SK-N-MC (cell line): ENCODE data around the gene MLF1.
"Not testable (repeated sequence)": the region's sequence is repeated elsewhere in the genome, so short reads cannot be mapped to it uniquely, and the experiment has no call there.

Experiments
- DNase-seq: peaks from one replicate; pipeline ENCODE4 v3.0.0-alpha.2; 2011; ENCODE audit warnings: low read depth, low spot score
- H3K27ac ChIP-seq: fragments of 200-600 bp; sonication (generic); 2 replicates; pipeline ENCODE4 v1.5.1; 2016; ENCODE audit warnings: mixed run types
- H3K36me3 ChIP-seq: fragments of 200-600 bp; sonication (generic); 2 replicates; pipeline ENCODE4 v1.6.1; 2017; ENCODE audit warnings: antibody characterized with exemption, low read length, mixed read lengths; ENCODE audit not compliant: insufficient read depth
- H3K4me3 ChIP-seq: fragments of 200-600 bp; sonication (generic); 2 replicates; pipeline ENCODE4 v1.5.1; 2016
- H3K9ac ChIP-seq: fragments of 200-600 bp; sonication (generic); 2 replicates; pipeline ENCODE4 v1.8.0; 2017; ENCODE audit warnings: mixed run types, mixed read lengths; ENCODE audit not compliant: insufficient read length
- H3K9me3 ChIP-seq: fragments of 200-600 bp; sonication (generic); 2 replicates; pipeline ENCODE4 v1.6.1; 2017; ENCODE audit warnings: low read depth, mild to moderate bottlenecking, antibody characterized with exemption, low read length, moderate library complexity, mixed read lengths
- EZH2 ChIP-seq: fragments of 200-600 bp; sonication (generic); IDR thresholded peaks from one replicate; pipeline ENCODE4 v1.6.1; 2017; ENCODE audit warnings: antibody characterized with exemption
- FOXP2 ChIP-seq: optimal IDR thresholded peaks from 2 replicates; pipeline ENCODE3; 2011; ENCODE audit warnings: mild to moderate bottlenecking, moderate library complexity; ENCODE audit not compliant: insufficient read depth; ENCODE audit errors: extremely low read length, control extremely low read depth
- POLR2AphosphoS5 ChIP-seq: IDR thresholded peaks from 2 replicates; pipeline ENCODE4 v1.6.1; 2012; ENCODE audit warnings: mild to moderate bottlenecking, low read depth, low read length, borderline replicate concordance

MLF1 gene

DNA sequence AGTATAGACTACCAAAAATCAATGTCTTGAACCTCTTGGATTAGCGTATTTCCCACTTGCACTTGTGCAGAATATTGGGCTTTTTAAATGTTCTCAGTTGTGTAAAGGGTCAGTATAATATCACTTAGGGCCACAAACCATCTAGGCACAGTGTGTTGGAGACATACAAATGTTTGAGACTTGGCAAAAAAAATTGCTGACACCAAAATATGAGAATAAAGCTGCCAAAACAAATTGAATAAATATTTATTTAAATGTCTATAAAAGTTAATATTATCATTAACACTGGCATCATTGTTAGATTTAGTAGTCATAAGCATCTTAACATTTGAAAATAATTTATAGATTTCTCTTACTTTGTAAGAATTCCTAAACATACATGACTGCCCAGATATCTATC, 30.9 kb upstream of the MLF1 start:
- no peak for TF ChIP-seq POLR2AphosphoS5
- TF ChIP-seq EZH2: no peak
- TF ChIP-seq FOXP2: no peak
- H3K36me3 ChIP-seq: no peaks in the 10 kb centered on the region
- DNase-seq: no peak
- no peaks in the 10 kb centered on the region for H3K9me3 ChIP-seq
- H3K9ac ChIP-seq: no peak overlapping the region
- H3K4me3 ChIP-seq: no peak overlapping the region
- H3K27ac ChIP-seq: no peak overlapping the region

- Histone ChIP-seq H3K4me3 (no peak overlapping the region), H3K9me3 (no peaks in the 10 kb centered on the region), H3K36me3 (no peaks in the 10 kb centered on the region), H3K27ac (no peak overlapping the region), H3K9ac (no peak overlapping the region)
- TF ChIP-seq FOXP2 (no peak), EZH2 (no peak), POLR2AphosphoS5 (no peak)
- no peak for DNase-seq
Observed at GRCh38 chr3:158548691-158549090, 22.3 kb upstream of the MLF1 start.

- H3K4me3 ChIP-seq, H3K9ac ChIP-seq, H3K9me3 ChIP-seq, H3K27ac ChIP-seq, H3K36me3 ChIP-seq, DNase-seq: not testable (repeated sequence)
Observed at GRCh38 chr3:158549938-158550337, 21.1 kb upstream of the MLF1 start.

DNA sequence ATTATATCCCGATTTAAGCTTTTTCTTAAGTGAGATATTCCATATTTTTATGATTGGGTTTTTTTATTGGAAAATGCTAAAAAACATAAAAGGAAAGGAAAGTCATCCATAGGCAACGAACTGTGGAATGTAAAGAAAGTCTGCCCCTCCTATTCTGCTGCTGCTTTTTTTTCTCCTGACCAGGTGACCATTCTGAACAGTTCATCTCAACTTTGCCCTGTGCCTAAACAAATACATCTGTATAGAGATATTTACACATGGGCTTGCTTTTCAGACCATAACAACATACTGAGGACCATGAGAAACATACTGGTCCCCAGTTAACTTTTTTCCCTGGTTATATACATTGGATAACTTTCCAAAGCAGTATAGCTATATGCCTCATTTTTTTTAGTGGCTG, 18.9 kb upstream of the MLF1 start:
- TF ChIP-seq POLR2AphosphoS5: no peak
- TF ChIP-seq EZH2: no peak
- TF ChIP-seq FOXP2: no peak
- Histone ChIP-seq H3K36me3 (no peaks in the 10 kb centered on the region), H3K27ac (no peak overlapping the region), H3K9ac (no peak overlapping the region), H3K4me3 (no peak overlapping the region), H3K9me3 (no peaks in the 10 kb centered on the region)
- DNase-seq: no peak

DNA sequence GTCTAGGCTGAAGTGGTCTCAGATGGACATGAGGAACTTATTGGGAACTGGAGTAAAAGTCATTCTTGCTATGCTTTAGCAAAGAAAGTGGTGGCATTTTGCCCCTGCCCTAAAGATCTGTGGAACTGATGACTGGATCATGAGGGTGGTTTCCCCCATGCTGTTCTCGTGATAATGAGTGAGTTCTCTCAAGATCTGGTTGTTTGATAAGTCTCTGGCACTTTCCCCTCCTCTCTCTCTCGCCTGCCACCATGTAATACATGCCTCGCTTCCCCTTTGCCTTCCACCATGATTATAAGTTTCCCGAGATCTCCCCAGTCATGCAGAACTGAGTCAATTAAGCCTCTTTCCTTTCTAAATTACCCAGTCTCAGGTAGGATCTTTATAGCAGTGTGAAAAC, 11.5 kb upstream of the MLF1 start:
- Histone ChIP-seq H3K36me3 (no peaks in the 10 kb centered on the region), H3K9me3 (no peaks in the 10 kb centered on the region), H3K9ac (no peak overlapping the region), H3K27ac (no peak overlapping the region), H3K4me3 (no peak overlapping the region)
- TF ChIP-seq FOXP2: no peak
- TF ChIP-seq EZH2: no peak
- TF ChIP-seq POLR2AphosphoS5: no peak
- no peak for DNase-seq

DNA sequence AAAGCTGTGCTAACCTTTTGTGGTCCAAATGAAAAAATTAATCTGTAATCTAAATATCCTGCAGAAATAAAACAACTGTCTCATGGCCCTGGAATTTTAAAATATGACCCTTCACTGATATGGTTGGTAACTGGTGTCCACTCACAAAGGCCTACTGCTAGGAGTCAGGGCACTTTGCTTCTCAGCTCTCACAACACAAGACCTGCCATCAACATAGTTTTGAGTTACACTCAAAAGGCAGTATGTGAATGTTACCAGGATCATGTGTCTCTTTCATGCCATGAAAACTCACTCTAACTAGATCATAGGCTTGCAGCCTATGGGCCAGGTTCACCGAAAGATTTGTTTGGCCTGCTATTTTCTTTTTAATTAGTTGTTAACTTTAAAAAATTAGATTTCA, 10.0 kb upstream of the MLF1 start:
- Histone ChIP-seq H3K9ac (no peak overlapping the region), H3K9me3 (no peaks in the 10 kb centered on the region), H3K36me3 (no peaks in the 10 kb centered on the region), H3K27ac (no peak overlapping the region), H3K4me3 (no peak overlapping the region)
- no peak for DNase-seq
- TF ChIP-seq EZH2: no peak
- TF ChIP-seq FOXP2: no peak

DNA sequence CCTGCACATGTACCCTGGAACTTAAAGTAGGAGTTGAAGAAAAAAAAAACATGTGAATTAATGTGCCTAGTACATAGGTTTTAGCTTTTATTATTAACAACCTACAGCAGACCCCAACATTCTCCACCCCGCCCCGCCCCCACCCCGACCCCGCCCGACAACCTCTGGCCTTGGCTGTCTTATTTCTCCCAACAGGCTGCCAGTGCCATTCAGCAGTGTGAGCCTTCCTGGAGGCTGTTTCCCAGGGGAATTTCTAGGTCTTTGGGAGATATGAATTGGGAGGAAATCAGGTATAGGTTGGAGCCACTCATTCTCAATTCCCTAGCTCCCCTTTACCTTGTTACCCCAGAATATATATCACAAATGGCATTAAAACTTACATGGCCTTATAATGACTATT, 8.3 kb upstream of the MLF1 start:
- no peak for DNase-seq
- Histone ChIP-seq H3K9me3 (no peaks in the 10 kb centered on the region), H3K9ac (no peak overlapping the region), H3K36me3 (no peaks in the 10 kb centered on the region), H3K4me3 (no peak overlapping the region), H3K27ac (no peak overlapping the region)
- TF ChIP-seq EZH2 (no peak), FOXP2 (no peak), POLR2AphosphoS5 (no peak)

GRCh38 chr3:158563076-158563475, 7.9 kb upstream of the MLF1 start:
- Histone ChIP-seq H3K9ac (no peak overlapping the region), H3K9me3 (no peaks in the 10 kb centered on the region), H3K36me3 (no peaks in the 10 kb centered on the region), H3K4me3 (no peak overlapping the region), H3K27ac (no peak overlapping the region)
- TF ChIP-seq FOXP2 (no peak), POLR2AphosphoS5 (no peak), EZH2 (no peak)
- DNase-seq: no peak

- TF ChIP-seq POLR2AphosphoS5 (no peak), EZH2 (no peak), FOXP2 (no peak)
- H3K27ac ChIP-seq: no peak overlapping the region
- H3K36me3 ChIP-seq: no peaks in the 10 kb centered on the region
- H3K9ac ChIP-seq: no peak overlapping the region
- H3K4me3 ChIP-seq: no peak overlapping the region
- no peaks in the 10 kb centered on the region for H3K9me3 ChIP-seq
- DNase-seq: no peak
Observed at GRCh38 chr3:158565076-158565475, 5.9 kb upstream of the MLF1 start.
